Measurements from ENCODE around the gene SKP2. TPM values are rescaled to one million over a fixed set of nuclear protein-coding genes. Genes with fewer than 3 reads are reported as not detected.

The SKP2 gene
- total RNA-seq, 1 experiment from 2014 or later: 589 TPM

GRCh38 chr5:36200513-36200912 is 48.6 kb downstream of the SKP2 start:
- DNase-seq: no peak
- Histone ChIP-seq H3K27ac (no peak overlapping the region), H3K27me3 (no peaks in the 10 kb centered on the region), H3K36me3 (peaks cover 73% of the 10 kb centered on the region), H3K4me3 (no peak overlapping the region), H3K4me1 (peaks cover 6% of the 10 kb centered on the region), H3K9me3 (replicated peaks) (no peaks in the 10 kb centered on the region)

- Histone ChIP-seq H3K27me3 (no peaks in the 10 kb centered on the region), H3K36me3 (peaks cover 62% of the 10 kb centered on the region), H3K9me3 (replicated peaks) (no peaks in the 10 kb centered on the region), H3K27ac (no peak overlapping the region), H3K4me1 (peaks cover 6% of the 10 kb centered on the region), H3K4me3 (no peak overlapping the region)
- no peak for DNase-seq
Measured at GRCh38 chr5:36202521-36202961, 50.6 kb downstream of the SKP2 start.

GRCh38 chr5:36205329-36205728 is 53.4 kb downstream of the SKP2 start:
- Histone ChIP-seq H3K27ac (no peak overlapping the region), H3K4me3 (no peak overlapping the region), H3K9me3 (replicated peaks) (no peaks in the 10 kb centered on the region), H3K4me1 (no peaks in the 10 kb centered on the region; the same call in 1 of the 2 replicates), H3K36me3 (peaks cover 55% of the 10 kb centered on the region), H3K27me3 (no peaks in the 10 kb centered on the region)
- DNase-seq: no peak

- H3K36me3 ChIP-seq: peaks cover 49% of the 10 kb centered on the region
- no peaks in the 10 kb centered on the region for H3K9me3 ChIP-seq (replicated peaks)
- no peak overlapping the region for H3K27ac ChIP-seq
- no peaks in the 10 kb centered on the region for H3K4me1 ChIP-seq
- DNase-seq: no peak
- no peaks in the 10 kb centered on the region for H3K27me3 ChIP-seq
- H3K4me3 ChIP-seq: no peak overlapping the region
Measured at GRCh38 chr5:36206913-36207312, 55.0 kb downstream of the SKP2 start.

- Histone ChIP-seq H3K36me3 (peaks cover 50% of the 10 kb centered on the region), H3K9me3 (replicated peaks) (no peaks in the 10 kb centered on the region), H3K27ac (no peak overlapping the region), H3K27me3 (no peaks in the 10 kb centered on the region), H3K4me3 (no peak overlapping the region), H3K4me1 (no peaks in the 10 kb centered on the region)
- DNase-seq: no peak
Measured at GRCh38 chr5:36208786-36209185, 56.9 kb downstream of the SKP2 start.

GRCh38 chr5:36209664-36210063 is 57.8 kb downstream of the SKP2 start:
- Histone ChIP-seq H3K9me3 (replicated peaks) (no peaks in the 10 kb centered on the region), H3K4me1 (no peaks in the 10 kb centered on the region), H3K27ac (no peak overlapping the region), H3K27me3 (no peaks in the 10 kb centered on the region), H3K36me3 (peaks cover 45% of the 10 kb centered on the region), H3K4me3 (no peak overlapping the region)
- no peak for DNase-seq

- Histone ChIP-seq H3K9me3 (replicated peaks) (no peaks in the 10 kb centered on the region), H3K27me3 (no peaks in the 10 kb centered on the region), H3K4me1 (peaks cover 13% of the 10 kb centered on the region), H3K4me3 (no peak overlapping the region), H3K36me3 (peaks cover 60% of the 10 kb centered on the region), H3K27ac (no peak overlapping the region)
- DNase-seq: no peak
Measured at GRCh38 chr5:36214436-36214835, 62.5 kb downstream of the SKP2 start.

GRCh38 chr5:36215910-36216309 is 64.0 kb downstream of the SKP2 start:
- H3K9me3 ChIP-seq (replicated peaks): no peaks in the 10 kb centered on the region
- DNase-seq: no peak
- peaks cover 25% of the 10 kb centered on the region for H3K4me1 ChIP-seq
- no peak overlapping the region for H3K4me3 ChIP-seq
- peaks cover 66% of the 10 kb centered on the region for H3K36me3 ChIP-seq
- H3K27me3 ChIP-seq: no peaks in the 10 kb centered on the region
- no peak overlapping the region for H3K27ac ChIP-seq

- no peak for DNase-seq
- Histone ChIP-seq H3K27me3 (no peaks in the 10 kb centered on the region), H3K9me3 (replicated peaks) (no peaks in the 10 kb centered on the region), H3K4me3 (no peak overlapping the region), H3K36me3 (peaks cover 58% of the 10 kb centered on the region), H3K27ac (no peak overlapping the region), H3K4me1 (peaks cover 42% of the 10 kb centered on the region)
Measured at GRCh38 chr5:36217567-36217966, 65.7 kb downstream of the SKP2 start.

GRCh38 chr5:36217988-36218387 is 66.1 kb downstream of the SKP2 start:
- Histone ChIP-seq H3K36me3 (peaks cover 54% of the 10 kb centered on the region), H3K9me3 (replicated peaks) (no peaks in the 10 kb centered on the region)

GRCh38 chr5:36222620-36223019 is 70.7 kb downstream of the SKP2 start:
- Histone ChIP-seq H3K27me3 (no peaks in the 10 kb centered on the region), H3K27ac (peak overlapping the region; percentile 91)

More at GRCh38 chr5:36217988-36218387, 66.1 kb downstream of the SKP2 start:
- no peaks in the 10 kb centered on the region for H3K27me3 ChIP-seq
- DNase-seq: no peak
- peaks cover 46% of the 10 kb centered on the region for H3K4me1 ChIP-seq
- no peak overlapping the region; the same call in 1 of the 2 replicates for H3K27ac ChIP-seq
- no peak overlapping the region for H3K4me3 ChIP-seq

GRCh38 chr5:36227046-36227445 is 75.1 kb downstream of the SKP2 start:
- H3K27ac ChIP-seq: no peak overlapping the region
- peaks cover 30% of the 10 kb centered on the region for H3K36me3 ChIP-seq
- H3K4me1 ChIP-seq: peaks cover 48% of the 10 kb centered on the region
- no peak overlapping the region for H3K4me3 ChIP-seq
- no peaks in the 10 kb centered on the region for H3K9me3 ChIP-seq (replicated peaks)
- no peak for DNase-seq
- no peaks in the 10 kb centered on the region for H3K27me3 ChIP-seq

More at GRCh38 chr5:36222620-36223019, 70.7 kb downstream of the SKP2 start:
- peak in 1 of 2 experiments; percentile 49 for DNase-seq
- Histone ChIP-seq H3K36me3 (peaks cover 58% of the 10 kb centered on the region), H3K4me1 (peaks cover 58% of the 10 kb centered on the region), H3K4me3 (no peak overlapping the region), H3K9me3 (replicated peaks) (no peaks in the 10 kb centered on the region)

- no peak overlapping the region for H3K27ac ChIP-seq
Measured at GRCh38 chr5:36228505-36228904, 76.6 kb downstream of the SKP2 start.

GRCh38 chr5:36230151-36230790 is 78.4 kb downstream of the SKP2 start:
- no peaks in the 10 kb centered on the region for H3K27me3 ChIP-seq
- peaks cover 26% of the 10 kb centered on the region for H3K4me1 ChIP-seq
- no peak overlapping the region for H3K4me3 ChIP-seq
- no peaks in the 10 kb centered on the region for H3K9me3 ChIP-seq (replicated peaks)
- peak overlapping the region; percentile 65 for H3K27ac ChIP-seq
- peaks cover 21% of the 10 kb centered on the region for H3K36me3 ChIP-seq
- peak; percentile 83 to 87 for DNase-seq

More at GRCh38 chr5:36228505-36228904, 76.6 kb downstream of the SKP2 start:
- Histone ChIP-seq H3K4me3 (no peak overlapping the region), H3K27me3 (no peaks in the 10 kb centered on the region), H3K36me3 (peaks cover 34% of the 10 kb centered on the region), H3K4me1 (peaks cover 33% of the 10 kb centered on the region), H3K9me3 (replicated peaks) (no peaks in the 10 kb centered on the region)
- no peak for DNase-seq

GRCh38 chr5:36232533-36232932 is 80.6 kb downstream of the SKP2 start:
- H3K4me3 ChIP-seq: no peak overlapping the region
- peaks cover 36% of the 10 kb centered on the region for H3K4me1 ChIP-seq
- DNase-seq: no peak
- H3K27ac ChIP-seq: no peak overlapping the region
- H3K27me3 ChIP-seq: no peaks in the 10 kb centered on the region
- H3K9me3 ChIP-seq (replicated peaks): no peaks in the 10 kb centered on the region
- H3K36me3 ChIP-seq: peaks cover 5% of the 10 kb centered on the region; the same call in 1 of the 2 replicates
